Activated CD8-positive, alpha-beta memory T cell treated with anti-CD3 and anti-CD28 coated beads, Interleukin-2, amount 50 U/mL, for 1 hour (primary cell): ENCODE measurements around the gene CHAT.

ENCODE experiments used
- DNase-seq: peaks from one replicate; pipeline ENCODE4 v3.0.0-alpha.2; 2020; ENCODE audit errors: extremely low read depth

Gene CHAT

DNA sequence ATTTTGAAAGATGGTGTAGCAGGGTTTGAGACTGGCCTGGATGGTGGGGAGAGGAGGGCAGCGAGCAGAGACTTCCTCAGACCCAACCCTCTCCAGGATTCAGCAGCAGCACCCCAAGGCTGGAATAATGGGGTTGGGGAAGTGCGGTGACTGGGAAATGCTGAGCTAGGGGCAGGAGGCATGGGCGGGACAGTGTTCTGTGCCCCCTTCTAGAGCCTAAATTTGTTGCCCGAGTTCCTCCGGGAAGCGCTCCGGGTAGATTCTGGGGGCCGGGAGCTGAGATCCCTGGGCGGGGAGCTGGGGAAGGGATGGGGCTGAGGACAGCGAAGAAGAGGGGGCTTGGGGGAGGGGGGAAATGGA lies at the start of gene CHAT:
TSS of gene CHAT (plus strand) at position 156 of the 360 bp plus-strand sequence. CDS start at position 309, 153 bp downstream.
- no peak for DNase-seq

DNA sequence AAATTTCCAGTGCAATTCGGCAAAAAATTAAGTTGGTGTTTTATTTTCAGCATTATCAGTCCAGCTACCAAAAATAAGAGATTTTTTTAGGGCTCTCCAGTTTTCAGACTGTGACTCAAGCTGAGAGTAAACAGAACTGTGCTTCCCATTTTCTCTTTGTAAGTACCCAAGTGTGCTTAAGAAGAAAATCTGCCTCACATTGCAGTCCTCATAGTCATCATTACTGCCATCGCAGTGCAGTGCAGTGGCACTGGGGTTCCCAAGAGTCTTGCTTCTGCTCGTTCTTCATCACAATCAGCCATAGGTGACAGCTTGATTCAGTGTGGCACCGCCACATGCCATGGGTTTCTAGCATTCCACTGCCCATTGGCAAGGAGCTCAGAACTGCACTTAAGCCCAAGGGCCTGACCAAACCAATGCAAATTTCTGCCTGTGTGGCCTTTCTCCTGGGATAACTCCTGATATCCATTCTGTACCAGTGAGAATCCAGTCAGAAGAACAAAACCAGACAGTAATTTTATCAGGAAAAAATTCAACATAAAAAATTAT lies 49.3 kb upstream of the CHAT start:
- no peak for DNase-seq

DNA sequence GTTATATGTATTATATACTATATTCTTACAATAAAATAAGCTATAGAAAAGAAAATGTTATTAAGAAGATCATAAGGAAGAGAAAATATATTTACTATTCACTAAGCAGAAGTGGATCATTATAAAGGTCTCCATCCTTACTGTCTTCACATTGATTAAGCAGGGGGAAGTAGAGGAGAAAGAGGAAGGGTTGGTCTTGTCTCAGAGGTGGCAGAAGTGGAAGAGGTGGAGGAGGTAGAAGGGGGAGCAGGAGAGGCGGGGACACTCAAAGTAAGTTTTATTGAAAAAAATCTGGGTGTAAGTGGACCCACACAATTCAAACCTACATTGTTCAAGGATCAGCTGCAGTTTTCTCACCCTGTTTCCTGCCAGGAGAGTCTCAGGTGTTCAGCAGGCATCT lies 46.0 kb upstream of the CHAT start:
- no peak for DNase-seq

DNA sequence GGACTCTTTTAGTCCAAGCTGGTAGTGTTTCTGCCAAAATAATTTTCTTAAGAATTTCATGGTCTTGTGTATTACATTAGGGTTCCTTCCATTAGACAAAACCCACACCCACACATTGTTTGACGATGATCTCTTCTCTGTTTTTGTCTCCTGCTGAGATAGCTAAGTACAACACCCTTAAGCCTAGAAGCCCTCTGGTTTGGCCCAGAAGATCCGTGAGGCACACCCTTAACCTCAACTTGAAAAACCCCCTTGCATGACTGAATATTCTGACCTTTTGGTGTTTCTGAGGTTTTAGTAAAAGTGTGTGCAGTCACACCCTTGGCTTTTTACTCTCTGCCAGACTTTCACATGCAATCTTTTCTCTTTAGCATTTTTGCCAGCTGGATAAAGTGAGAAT lies 45.6 kb upstream of the CHAT start:
- DNase-seq: no peak

DNA sequence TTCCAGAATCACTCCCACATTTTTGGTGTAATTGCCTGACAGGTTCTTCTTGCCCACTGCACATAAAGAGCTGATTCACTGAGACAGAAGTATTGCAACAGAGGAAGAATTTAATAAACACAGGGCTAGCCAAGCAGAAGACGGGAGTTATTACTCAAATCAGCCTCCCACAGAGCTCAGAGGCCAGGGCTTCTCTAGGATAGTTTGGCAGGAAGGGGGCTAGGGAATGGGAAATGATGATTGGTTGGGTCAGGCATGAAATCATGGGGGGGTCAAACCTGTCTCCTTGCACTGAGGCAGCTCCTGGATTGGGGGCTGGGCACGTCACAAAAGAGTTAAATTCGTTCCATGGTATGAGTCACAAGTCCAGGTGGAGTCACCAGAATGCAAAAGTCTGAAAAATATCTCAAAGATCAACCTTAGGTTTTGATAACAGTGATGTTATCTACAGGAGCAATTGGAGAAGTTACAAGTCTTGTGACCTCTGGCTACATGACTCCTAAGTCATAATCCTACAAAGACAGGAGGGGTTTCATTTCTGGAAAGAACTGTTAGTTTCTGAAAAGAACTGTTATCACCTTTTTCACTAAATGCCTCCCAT lies 44.7 kb upstream of the CHAT start:
- DNase-seq: no peak

DNA sequence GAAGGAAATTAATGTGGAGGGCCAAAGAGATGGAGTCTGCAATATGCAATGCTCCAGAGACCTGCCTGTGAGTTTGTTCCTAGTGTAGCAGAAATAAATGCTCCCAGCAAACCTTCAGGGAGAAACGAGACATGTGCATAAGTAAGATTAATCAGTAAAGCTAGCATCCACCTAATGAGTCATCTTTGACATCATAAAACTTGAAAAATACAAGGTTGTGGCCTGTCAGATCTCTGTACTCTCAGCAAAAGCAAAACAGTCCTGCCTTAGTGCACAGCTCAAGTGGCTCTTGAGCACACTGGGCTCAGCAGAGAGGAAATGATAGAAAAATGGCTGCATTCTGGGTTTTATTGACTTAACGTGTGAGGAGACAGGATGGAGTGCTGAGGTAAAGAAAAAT lies 42.4 kb upstream of the CHAT start:
- DNase-seq: no peak

DNA sequence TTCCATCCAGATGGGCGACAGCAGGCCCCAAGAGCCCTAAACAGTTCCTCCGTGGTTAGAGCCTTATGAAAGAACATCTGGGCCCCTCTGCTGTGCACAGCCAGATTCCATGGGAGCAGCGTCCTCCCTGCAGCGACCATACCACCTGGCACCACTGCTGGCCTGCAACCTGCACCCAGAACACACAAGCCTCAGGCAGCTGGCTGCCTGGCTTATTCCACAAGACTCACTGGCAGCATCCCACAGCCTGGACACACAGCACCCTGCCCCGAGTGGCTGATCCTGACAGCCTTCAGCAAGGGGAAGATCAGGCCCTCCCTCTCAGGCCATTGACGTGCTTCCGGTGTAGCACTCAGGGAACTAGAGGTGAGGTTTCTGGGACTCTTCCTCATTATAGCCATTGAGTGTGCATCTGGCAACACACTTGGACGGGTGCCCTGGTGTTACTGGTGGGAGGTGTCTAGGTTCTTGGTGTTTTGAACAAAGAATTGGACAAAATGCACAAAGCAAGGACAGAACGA lies 41.2 kb upstream of the CHAT start:
- no peak for DNase-seq

DNA sequence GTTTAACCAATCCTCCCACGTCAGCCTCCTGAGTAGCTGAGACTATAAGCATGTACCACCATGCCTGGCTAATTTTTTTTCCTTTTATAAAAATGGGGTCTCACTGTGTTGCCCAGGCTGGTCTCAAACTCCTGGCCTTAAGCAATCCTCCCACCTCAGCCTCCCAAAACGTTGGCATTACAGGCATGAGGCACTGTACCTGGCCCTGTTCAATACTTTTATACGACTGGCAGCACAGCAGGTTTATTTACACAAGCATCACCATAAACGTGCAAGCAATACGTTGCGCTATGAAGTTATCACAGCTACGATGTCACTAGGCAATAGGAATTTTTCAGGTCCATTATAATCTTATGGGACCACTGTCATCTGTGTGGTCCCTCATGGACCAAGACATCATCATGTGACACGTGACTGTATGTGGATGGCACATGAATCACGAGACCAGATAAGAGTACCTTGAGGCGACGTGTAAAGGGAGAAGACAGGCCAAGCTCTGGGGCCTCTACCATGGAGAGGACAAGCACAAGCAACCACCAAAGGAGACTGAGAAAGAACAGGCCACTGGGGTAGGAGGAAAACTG lies 38.3 kb upstream of the CHAT start:
- no peak for DNase-seq

DNA sequence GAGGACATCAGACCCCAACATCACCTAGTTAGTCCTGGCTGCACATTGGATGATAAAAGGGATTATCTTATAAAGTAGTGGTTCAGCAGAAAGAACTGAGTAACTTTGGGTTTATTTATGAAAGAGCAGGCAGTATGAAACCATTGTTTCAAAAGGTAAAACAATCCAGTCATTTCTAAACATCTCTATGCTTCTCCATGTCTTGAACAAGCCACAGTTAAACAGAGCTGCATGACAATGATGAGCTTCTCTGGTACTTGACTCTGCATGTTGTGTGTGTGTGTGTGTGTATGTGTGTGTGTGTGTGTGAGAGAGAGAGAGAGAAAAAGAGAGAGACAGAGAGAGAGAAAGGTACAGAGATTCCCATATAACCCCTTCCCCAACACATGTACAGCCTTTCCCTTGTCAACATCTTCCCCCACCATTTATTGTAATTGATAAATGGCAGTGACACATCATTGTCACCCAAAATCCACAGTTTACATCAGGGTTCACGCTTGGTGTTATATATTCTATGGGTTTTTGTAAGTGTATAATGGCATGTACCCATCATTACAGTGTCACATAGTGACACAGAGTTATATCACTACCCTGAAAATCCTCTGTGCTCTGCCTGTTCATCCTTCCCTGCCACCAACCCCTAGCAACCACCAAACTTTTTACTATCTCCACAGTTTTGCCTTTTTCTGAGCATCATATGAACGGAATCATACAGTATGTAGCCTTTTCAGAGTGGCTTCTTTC lies 36.5 kb upstream of the CHAT start:
- no peak for DNase-seq

DNA sequence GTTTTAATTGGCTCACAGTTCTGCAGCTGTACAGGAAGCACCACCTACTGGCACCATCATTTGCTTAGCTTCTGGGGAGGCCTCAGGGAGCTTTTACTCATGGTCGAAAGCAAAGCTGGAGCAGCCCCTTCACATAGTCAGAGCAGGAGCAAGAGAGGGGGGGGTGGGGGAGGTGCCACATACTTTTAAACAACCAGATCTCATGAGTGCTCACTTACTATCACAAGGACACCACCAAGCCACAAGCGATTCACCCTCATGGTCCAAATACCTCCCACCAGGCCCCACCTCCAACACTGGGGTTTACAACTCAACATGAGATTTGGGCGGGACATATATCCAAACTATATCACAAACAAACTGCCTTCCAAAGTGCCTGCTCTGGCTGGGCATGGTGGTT lies 35.4 kb upstream of the CHAT start:
- no peak for DNase-seq

DNA sequence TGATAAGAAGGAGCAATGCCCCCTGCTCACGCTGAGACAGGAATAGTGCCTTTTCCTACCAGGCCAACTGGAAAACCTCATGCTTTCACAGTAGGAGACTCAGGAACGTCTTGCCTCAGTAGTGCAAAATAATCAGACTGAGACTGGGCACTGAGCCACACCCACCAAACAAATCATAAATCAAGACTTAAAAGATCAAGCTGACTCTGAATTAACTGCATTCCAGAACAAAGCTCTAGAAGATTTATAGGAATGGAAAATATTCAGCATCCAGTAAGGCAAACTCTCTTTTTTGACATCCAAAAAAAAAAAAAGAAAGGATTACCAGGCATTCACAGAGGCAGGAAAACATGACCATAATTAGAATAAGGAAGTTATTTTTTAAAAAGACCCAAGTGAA lies 34.2 kb upstream of the CHAT start:
- no peak for DNase-seq

DNA sequence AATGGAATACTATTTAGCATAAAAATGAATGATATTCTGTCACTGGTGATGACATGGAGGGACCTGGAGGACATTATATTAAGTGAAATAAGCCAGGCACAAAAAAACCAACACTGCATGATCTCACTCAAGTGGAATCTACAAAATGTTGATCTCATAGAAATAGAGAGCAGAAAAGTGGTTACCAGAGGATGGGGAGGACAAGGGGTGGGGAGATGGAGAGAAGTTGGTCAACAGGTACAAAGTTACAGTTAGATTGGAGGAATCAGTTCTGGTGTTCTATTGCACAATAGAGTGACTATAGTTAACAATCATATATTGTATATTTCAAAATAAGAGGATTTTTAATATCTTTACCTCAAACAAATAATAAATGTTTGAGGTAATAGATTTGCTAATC lies 28.4 kb upstream of the CHAT start:
- no peak for DNase-seq

DNA sequence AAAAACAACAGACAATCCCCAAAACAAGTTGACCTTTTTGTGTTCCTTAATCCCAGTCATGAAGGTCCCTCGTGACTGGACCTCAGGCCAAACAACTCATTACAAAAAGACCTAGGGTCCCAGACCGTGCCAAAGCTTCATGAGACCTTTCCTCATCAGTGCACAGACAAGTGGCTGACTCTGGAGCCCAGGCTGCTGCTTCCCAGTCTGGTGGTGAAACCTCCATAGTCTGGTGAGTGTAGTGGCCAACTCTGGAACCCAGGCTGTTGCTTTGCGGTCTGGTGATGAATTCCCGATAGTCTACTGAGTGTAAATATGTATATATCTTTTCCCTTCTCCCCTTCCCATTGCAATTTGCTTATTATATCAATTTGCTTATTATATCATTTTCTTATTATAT lies 25.9 kb upstream of the CHAT start:
- no peak for DNase-seq

DNA sequence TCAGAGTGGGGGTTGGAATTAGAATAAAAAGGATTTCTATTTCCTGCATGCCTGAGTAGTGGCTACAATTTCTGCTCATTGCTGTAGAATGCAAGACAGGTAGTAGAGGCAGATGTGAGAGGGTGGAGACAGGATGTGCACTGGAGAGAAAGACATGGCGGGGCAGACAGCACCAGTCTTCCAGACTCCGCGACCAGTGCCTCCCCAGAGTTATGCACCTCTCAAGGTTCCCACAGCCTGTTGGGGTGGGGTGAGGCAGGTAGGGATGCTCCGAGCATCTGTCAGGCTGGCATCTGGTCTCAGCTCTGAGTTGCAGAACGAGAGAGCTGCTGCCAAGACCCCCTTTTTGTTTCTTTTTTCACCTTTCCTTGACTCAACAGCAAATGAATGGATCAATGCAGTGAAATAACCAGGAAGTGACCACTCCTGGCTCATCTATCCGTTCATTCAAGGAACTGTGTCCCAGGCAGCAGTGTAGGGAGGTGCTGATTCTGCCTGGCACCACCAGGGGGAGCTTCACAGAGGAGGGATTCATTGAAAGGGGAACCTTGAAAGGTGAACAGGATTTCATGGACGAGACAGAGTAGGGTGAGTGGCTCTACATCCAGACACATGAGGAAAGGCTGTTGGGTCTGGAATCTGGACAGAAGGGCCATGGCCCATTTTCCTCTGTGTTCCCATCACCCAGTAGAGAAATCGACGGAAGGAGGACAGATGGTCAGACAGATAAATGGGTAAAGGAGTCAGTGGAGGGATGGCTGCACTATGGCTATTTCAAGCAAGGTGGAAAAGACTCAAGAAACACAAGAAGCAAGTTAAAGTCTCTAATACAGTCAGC lies 20.9 kb upstream of the CHAT start:
- DNase-seq: no peak

DNA sequence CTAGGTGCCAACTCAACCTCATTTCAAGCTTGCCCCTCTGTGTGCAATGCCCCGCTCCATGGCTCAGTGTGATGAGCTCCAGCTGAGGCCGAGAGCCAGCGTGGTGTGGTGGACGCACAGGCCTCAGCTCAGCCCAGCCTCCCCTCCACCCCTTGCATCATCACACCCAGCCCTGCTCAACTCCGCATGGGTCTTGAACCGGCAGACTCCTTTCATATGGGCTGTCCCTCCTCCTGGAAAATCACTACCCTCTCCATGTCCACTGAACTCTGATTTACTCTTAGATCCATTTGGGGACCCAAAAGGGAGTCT lies 20.3 kb upstream of the CHAT start:
- no peak for DNase-seq

DNA sequence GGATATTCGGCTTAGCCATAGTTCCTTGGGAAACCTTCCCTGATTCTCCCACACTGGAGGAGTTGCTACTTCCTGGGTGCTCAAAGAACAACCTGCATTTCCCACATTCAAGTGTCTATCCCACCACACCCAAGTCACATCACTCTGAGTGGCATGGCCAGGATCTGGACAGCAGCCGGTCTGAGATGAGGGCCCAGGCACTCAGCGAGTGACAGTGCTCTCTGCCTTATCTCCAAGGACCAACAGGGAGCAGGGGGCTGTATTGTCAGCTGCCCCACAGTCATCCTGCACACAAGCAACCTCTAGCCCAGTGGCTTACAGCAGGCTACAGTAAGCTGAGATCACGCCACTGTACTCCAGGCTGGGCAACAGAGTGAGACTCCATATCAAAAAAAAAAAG lies 19.8 kb upstream of the CHAT start:
- DNase-seq: no peak

DNA sequence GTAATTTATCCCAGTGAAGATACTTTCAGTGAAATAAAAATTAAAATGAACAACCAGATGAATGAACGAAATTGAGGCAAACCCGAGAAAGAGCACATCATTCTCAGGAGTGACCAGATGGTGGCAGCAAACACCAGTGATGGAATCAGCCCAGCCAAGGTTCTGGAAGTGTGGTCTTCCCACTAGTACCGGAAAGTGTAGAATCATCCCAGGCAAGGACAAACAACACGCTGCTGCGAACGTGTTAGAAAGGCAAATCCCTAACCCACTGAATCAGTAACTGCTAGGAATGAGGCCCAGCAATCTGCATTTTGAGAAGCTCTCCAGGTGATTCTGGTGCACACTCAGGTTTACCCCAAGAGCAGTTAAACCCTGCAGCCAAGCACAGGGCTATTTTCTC lies 19.2 kb upstream of the CHAT start:
- no peak for DNase-seq

DNA sequence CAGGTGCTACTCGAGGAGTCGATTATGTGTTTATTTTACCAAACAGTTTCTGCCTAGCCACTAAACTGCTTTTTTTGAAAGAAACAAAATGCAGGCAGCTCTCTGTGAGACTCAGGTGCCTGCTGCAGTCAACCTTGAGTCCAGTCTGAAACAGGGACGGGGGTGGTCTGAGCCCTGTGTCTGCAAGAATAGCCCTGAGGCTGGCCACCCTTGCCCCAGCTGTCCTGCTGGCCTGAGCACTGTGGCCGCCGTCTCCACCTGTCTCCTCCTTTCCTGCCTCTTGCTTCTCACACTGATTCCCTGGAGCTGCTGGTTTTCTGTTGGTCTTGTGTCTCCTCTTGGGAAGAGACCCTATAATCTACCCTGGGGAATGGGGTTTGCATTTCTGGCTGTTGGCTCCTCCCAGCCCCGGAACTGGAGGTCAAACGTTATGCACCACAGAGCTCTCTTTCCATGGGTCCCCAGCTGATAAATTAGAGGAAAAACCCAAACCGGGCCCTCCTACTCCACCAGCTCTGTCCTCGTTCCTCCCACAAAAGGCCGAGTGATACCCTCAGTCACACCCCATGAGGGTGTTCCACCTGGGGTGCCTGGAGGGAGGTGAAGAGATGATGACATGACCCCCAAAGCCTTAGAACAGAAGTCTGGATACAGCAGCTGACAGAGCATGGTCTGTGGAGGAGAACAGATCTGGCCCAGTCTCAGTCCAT lies 18.7 kb upstream of the CHAT start:
- DNase-seq: no peak

DNA sequence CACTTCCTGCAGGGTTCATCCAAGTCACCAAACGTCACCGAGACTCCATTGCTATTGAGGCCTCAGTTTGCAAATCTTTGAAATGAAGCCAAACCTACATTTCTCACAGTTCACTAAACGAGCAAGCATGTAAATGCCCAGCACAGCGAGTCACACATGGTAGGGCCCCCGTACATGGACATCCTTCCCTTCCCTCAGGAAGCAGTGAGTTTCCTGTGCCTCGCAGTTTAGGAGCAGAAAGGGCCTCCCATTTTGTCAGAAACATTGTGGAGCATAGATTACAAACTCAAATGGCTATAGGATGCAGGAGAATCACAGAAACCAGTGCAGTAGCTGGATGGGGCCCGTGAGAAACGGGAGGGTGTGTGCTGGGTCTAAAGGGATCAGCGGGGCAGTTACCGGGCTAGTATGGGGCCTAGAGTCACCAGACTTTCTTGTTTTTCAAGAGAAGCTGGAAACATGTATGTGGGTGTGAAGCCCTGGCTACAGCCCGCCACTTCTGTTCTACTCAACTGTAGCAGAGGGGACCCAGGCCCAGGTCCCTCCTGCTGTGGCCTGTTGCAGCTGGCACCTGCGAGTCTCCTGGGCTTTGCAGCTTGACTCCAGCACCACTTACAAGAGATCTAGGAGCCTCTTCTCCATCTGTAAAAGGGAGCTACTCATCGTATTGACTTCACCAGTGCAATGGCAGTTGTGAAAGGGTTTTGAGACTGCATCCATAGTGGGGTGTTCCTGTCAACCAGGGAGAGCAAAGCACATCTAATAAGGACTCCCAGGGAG lies 17.9 kb upstream of the CHAT start:
- DNase-seq: no peak

DNA sequence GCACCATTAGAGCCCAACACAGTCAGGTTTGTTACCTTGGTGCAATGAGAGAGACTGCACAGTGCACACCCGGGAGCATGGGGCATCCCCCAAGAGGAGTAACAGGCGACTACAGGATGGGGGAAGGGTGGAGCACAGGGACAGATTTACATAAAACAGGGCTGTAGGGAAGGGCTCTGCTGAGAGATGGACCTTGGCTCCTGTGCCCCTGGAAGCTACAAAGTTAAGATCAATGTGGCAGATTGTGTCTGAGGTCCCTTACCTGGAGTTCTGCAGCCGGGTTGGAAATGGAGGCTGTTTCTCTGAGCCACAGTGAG lies 17.4 kb upstream of the CHAT start:
- no peak for DNase-seq

DNA sequence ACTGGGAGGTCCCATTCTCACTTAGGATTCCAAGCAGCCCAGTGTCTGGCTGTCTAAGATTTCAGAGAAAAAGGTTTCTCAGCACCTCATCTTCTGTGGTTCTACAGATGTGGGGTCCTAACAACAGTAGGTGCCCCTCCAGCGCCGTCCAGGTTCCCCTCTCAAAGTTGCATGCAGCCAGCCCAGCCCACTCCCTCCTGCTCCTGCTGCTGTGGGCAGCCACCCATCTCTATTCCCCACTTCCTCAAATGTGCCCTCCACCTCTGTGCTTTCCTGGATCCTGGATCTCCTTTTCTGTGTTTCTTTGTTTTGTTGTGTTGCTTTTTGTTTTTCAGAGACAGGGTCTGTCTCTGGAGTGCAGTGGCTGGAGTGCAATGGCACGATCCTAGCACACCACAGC lies 17.0 kb upstream of the CHAT start:
- DNase-seq: no peak
